HG02840 (cell line): ENCODE results near the gene DNAH8.

ENCODE experiments used
- ATAC-seq: cut with Tn5 transposase; IDR thresholded peaks from one replicate; pipeline ENCODE4 v1.9.1; 2021; ENCODE audit warnings: mild to moderate bottlenecking, moderate library complexity, moderate number of reproducible peaks; ENCODE audit not compliant: unreplicated experiment, low FRiP score

DNAH8 gene

DNA sequence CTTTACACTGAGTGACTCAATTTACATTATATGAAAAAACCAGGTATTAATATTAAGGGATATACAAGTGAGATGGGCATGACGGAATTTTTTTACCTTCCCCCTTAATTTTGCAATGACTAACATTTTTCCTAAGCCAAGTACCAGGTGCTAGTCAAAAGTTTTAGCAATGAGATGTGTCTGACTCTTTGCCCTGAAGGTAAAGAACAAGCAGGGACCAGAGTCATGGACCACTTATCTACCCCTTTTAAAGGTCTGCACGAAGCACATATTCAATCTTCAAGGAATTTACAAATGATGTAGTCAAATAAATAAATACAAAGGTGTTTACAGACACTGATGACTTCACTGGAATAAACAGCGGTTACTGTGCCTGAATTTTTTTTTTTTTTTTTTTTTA is 13.6 kb upstream of the DNAH8 start:
- ATAC-seq, result no peak

DNA sequence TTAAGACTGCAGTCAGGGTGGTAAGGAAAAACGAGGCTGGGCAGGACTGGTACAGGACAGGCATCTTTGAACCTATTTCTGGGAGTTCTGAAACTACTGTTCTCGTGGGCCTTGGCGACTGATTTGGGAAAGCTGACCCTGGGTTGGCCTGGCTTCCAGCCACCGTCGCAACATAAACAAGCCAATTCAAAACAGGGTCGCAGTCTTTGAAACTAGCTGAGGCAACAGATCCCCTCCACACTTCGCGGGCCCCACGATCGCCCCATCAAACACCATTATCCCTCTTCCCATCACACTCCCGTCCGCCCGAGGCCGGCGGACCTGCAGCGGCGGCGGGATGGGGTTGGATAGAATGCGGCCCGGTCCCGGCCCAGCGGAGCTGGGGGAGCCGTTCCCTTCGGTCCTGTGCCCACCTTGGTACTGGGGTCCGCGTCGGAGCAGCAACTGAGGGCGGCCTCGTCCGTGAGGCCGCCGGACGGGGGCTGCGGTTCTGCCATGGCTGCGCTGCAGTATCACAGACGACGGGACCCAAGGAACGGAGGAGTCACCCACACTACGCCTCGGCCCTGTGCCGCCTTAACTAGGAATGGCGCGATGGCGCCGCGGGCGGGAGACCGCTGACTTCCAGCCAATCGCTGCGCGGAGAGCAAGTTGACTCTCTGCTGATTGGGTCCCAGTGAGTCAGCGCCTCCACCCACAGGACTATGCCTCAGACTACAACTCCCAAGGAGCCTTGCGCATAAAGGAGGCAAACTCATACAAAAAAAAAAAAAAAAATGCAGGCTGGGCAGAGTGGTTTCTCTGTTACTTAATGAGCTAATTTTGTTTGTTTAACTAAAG is 12.3 kb upstream of the DNAH8 start, which contains the start of gene GLO1:
Gene GLO1, minus strand, starts transcription at position 588 of the 840 bp plus-strand sequence. Its CDS starts 91 bp downstream, at position 497.
- peak; percentile 99 for ATAC-seq

DNA sequence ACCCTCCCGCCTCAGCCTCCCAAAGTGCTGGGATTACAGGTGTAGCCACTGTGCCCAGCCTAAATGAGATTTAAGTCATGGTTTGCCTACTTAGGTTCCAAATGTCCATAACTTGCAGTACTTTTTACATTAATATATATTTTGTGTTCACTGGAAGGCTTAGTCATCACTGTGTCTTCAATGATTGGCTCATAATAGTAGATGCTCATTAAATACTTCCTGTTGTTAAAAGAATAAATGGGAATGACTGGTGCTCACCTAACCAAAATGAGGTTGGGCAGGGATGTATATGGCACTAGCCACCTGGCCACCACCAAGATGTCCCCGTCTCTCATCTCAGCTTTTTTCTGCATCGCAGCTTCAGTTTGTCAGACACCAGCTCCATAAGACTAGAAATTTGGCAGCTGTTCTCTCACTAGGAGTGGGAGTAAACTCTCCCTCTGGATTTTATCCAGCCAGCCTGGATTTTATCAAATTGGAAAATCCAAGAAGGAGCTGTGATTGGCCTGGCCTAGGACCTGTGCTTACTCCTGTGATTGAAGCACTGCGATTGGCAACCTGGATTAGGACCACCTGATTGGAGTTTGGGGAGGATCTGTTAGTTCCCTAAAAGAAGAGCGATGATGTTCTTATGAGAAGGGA is 11.0 kb upstream of the DNAH8 start:
- ATAC-seq, result no peak

DNA sequence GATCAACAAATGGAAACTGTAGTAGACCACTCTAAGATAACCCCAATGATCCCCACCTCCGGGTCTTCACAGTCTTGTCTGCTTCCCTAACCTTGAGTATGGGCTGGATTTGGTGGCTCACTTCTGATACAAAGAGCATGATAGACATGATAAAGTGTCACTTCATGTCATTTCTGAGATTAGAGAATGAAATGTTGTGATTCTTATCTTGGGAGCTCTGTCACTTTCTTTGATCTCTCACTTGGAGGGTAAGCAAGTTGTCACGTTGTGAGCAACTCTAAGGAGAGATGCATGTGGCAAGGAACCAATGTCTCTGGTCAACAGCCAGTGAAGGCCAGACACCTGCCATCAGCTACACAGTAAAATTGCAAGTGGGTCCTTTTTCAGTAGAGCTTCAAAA is 9.2 kb upstream of the DNAH8 start:
- no peak for ATAC-seq

DNA sequence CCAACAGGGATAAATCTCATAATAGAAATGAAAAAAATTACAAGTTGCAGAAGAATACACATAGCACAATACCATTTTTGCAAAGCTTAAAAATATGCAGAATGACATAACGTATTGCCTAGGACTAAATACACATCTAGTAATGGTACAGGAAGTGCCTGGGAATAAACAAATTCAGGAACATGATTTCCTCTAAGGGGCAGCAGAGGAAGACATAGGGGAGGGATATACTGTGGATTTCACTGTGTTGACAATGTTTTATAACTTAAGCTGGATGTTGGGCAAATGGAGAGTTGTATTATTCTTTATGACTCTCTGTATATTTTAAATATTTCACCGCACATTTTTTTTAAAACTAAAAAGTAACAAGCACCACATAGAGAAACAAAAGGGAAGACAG is 6.6 kb upstream of the DNAH8 start:
- no peak for ATAC-seq

DNA sequence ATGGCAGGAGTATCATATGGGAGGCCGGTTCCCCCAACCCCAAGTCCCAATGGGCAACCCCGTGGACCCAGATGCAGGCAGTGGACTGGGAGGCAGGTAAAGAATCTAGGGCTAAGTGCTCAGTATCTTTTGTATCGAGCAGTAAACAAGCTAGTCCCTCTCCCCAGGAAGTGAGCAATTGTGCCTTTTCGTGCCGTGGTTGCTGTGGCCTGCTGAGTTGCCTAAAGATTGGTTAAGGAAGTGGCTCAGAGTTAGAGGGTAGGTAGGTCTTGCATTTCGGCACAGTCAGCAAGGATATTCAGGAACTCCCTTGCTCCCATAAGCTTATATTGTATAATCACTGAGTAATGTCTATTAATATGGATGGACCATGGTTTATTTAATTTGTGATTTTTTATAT is 1.3 kb upstream of the DNAH8 start:
- ATAC-seq, result no peak

DNA sequence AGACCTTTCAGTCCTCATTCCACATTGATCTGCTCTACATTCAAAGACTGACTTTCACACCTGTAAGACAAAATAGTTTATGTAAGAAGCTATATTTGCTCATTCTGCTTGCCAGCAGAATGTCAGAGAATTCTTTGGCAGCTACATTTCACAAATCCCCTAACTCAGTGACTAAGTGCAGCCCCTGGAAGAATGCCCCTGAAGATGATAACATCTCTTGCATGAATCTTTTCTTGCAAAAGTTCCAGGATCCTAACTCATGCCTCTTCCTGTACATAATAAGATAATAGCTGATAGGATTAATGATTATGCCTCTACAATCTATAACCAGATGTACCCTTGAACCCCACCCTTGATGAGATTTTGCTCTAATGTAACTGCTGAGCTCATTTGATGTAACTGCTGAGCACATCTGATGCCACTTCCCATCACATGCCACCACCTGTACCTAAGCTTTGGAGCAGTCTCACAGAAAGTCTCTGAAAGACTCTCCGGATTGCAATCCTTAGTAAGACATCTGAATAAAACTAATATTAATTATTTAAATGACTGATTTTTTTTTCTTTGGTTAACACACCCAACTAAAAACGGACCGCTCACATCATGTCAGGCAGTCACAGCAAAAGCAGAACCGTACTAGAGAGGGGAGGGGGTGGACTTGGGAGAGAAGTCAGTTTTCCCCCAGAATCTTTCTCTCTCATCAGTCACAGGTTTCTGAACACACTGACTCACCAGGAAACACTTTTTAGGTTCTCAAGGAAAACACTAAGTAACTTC is 684 bp upstream of the DNAH8 start:
- no peak for ATAC-seq

DNA sequence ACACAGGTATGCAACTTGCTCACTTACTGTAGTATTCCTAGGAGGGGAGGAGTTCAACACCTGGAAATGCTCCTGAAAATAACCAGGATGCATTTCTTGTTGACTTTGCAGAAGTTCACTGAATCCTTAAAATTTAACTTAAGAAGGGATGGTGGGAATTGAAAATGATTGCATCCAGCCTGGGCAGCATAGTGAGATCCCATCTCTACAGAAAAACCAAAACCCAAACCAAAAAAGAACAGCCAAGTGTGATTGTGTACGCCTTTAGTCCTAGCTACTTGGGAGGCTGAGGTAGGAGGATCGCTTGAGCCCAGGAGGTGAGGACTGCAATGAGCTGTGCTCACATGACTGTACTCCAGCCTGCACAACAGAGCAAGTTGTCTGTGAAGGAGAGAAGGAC is 1.7 kb downstream of the DNAH8 start:
- ATAC-seq, result no peak

DNA sequence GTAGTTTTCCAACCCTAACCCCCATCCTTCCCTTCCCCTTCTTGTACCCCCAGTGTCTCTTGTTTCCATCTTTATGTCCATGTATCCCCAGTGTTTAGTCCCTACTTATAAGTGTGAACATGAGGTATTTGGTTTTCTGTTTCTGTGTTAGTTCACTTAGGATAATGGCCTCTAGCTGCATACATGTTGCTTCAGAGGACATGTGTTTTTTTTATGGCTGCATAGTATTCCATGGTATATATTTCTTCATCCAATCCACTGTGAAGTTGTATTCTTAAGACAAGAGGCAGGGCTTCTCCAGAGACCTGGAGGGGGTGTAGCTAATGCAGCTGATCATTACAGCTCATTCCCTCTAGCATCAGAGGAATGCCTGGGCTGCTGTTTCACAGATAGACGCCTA is 4.2 kb downstream of the DNAH8 start:
- ATAC-seq, result no peak

DNA sequence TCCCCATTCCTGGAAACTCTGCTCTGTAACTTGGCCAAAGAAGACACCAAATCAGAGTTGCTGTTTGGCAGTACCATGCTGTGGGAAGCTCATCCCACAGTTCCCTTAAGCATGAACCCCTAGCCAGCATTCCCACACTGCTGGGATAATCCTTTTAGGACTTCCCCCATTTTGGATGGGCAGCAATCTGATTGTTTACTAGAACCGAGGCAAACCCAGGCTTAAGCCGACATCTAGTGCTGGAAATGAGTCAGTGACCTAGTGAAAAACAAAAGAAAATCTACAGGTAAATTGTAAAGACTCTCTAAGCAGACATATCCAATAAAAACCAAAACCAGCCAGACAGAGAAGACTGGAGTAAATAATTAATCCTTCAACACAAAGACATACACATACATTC is 5.2 kb downstream of the DNAH8 start:
- no peak for ATAC-seq

DNA sequence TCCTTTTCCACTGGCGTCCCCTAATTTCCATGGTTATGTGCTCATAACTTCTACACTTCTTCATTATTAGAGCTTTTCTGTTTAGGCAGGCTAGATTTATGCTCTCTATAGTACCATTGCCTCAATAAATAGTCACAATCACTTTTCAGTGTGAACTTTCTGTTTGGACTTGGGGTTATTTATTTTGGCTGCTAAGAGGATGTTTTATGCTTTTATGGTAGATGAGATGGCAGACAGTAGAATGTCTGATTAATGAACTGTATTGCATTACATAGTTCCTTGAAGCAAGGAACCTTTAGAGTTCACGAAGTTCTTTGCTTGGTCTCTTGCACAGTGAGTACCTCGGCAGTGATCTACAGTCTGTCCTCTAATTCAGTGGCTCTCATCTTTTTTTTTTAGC is 6.9 kb downstream of the DNAH8 start:
- no peak for ATAC-seq

DNA sequence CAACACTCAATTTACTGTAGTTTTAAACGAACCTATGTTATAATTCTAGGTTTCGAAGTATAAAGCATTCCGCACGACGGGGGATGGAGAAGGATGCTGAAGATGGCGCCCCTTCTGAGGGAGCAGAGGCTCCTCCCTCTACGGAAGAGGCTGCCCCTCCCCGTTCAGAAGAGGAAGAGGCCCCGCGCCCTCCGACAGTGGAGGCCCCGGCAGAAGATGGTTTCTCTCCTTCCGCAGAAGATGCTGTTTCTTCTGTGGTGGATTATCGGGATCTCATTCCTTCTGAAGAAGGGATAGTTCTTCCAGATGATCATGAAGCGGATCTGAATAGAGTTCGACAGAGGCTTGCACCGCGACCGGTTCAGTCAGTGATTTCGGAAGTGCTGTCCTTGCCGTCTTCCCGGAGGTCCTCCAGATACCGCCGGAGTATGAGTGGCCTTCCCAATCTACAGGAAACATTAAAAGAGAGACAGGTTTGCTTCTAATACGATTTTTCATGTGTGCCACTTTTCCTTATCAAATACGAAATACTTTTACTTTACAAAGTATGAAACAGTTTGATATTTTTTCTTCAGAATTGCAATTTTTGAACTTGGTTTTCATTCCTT is 7.7 kb downstream of the DNAH8 start:
- no peak for ATAC-seq

DNA sequence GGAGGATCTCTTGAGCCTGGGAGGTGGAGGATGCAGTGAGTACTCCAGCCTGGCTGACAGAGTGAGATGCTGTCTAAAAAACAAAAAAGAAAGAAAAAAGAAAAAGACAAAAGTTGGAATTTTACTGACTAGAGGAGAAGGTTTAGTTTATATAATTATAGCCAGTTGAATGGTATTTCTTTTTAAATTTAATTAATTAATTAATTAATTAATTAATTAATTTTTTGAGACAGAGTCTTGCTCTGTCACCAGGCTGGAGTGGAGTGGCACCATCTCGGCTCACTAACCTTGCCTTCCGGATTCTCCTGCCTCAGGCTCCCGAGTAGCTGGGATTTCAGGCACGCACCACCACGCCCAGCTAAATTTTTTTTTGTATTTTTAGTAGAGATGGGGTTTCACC is 8.7 kb downstream of the DNAH8 start:
- ATAC-seq, result no peak

DNA sequence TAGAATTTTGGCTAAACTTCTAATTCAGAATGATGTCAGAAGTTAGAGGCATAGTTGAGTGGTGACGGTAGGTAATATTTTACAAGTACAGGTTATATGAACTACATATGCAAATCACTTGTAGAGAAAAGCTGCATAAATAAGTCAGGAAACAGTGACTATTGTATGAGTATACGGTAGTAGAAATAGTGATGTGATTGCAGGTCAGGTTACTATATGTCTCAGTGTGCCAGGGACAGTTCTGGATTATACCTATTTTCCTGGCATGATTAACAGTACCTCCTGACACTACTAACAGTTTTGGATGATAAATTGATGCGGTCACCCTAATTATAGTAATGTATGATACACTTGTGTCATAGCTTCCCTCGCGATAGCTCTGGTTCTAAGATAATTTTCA is 9.2 kb downstream of the DNAH8 start:
- no peak for ATAC-seq

DNA sequence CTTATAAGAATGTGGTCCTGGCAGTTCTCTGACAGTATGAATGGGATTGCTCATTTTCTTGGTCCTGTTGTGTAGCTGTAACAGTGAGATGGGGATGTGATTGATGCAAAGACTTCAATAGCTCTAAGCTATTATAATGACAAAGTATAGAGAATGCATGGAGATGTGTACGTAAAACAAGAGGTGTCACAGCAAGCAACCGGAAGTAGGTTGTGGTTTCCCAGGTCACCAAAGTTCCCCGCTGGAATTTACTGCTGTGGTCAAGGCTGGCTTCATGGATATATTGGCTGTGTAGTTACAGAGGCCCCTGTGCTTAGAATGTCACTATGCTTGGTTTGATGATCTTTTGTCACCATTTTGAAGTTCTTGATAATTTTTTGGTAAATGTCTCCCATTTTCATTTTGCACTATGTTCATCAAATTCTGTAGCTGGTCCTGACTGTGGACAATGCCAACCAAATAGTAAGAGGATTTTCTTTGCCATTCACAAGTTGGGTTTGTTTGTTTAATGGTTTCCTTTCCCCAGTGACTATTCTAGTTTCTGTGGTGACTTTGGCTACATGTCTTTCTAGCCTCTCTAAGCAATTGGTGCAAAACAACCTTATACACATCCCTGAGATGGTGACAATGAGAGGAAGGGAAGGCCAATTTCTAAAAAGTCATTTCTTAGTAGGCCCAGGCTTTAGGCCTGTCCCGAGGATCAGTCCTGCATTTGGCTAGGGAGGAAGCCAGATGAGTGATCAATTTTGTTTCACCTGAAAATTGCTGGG is 10.5 kb downstream of the DNAH8 start:
- ATAC-seq, result no peak

DNA sequence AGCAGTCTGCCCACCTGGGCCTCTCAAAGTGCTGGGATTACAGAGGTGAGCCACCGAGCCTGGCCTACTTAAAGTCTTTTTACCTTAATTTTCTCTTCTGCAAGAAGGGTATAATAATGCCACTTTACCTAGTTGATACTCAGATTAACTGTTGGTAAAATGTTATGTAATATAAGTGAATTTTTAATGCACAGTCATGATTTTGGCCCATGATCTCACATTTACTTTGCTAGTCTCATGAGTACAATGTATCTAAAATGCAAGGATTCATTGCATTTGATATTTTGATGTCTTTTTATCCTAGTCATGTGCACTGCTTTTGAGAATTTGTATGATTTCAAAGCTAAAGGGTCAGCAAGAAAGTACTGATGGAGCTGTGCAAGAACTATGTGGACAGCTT is 13.1 kb downstream of the DNAH8 start:
- no peak for ATAC-seq

DNA sequence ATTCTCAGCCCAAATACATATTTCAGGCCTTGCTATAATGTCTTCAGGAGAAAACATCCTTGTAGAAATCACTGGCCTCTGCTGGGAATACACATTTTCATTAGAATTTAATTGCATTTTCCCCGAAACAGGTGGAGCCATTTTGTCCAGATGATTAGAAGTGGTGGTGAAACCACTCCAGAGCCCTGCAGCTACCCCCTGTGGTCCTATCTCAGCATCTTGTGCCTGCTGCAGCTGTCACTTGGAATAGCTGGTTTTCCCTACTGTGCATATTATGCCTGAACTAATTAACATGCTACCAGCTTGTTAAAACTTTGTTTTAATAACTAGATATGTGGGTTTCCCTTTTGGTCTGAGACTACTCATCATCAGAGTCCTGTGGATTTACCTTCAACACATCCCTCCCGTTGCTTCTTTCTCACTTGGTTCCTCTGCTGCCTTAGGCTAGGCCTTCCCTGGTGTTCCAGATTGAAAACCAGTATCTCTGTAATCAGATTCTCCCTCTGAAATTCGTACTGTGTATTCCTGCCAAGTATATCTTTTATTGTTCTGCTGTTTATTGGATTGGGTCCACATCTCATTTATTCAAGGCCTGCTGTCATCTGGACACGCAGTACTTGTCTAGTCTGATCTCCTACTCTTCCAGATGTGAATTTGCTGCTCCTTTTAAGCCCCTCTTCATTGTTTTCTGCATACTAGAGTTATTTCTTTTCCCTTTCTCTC is 15.2 kb downstream of the DNAH8 start:
- ATAC-seq, result no peak

DNA sequence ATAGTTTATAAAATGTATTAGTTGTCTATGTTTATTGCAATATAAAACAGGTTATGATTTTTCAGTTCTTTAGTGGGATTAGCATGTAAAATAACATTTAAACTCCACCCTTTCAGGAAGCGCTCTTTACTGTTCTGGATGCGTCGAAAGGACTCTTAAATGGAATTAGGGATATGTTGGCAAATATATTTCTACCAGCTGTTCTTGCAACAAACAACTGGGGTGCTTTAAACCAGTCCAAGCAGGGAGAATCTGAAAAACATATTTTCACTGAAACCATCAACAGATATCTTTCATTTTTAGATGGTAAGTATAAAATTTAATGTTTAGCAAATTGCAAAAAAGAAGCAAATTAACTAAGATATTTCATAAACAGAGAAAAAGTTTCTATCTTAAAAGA is 21.8 kb downstream of the DNAH8 start:
- no peak for ATAC-seq

DNA sequence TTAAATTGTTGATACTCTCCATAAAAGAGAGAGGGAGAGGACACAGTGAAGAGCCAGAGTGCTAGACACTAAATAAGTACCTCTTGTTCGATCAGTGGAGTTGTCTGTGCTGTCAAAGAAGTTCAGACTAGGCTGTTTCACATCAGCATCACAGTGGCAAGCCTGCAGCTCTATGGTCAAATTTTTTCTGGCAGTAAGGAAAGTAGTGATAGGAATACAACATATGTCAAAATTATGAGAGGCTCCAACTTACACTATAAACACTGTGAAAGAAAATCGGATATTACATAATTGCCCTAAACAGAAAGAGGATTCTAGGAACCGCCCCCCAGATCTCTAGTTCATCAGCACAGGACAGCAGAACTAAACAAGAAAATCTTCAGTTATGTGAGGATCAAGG is 23.1 kb downstream of the DNAH8 start:
- no peak for ATAC-seq

DNA sequence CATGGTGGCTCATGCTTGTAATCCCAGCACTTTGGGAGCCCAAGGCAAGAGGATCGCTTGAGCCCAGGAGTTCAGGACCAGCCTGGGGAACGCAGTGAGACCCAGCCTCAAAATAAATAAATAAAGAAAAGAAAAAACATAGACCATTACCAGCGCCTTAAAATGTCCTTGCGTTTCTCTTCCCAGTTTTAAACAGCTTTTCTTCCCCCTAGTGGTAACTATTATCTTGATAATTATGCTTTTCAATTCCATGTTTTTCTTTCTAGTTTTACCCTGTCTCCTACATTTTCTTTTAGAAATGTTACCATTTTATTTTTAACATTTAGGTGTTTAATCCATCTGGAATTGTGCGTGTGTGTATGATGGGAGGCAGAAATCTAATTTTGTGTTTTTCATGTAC is 24.4 kb downstream of the DNAH8 start:
- no peak for ATAC-seq
